Memory B cell (primary cell): ENCODE results near the gene MAP3K13.

Experiments
- ATAC-seq: fragments of 150-1000 bp; cut with Tn5 transposase; 2 replicates; pipeline ENCODE4 v1.10.0; 2021; ENCODE audit warnings: low read depth, mild to moderate bottlenecking, moderate library complexity
- DNase-seq, 2 donors: peaks; one replicate each; pipeline ENCODE4 v3.0.0; 2022; ENCODE audit warnings: low spot score in 2 of 2
- H3K27ac Mint-ChIP-seq: one replicate; pipeline ENCODE4 v1.8.0; 2022; ENCODE audit warnings: mild to moderate bottlenecking, moderate library complexity, mixed read lengths
- H3K27me3 Mint-ChIP-seq: one replicate; pipeline ENCODE4 v1.8.0; 2022; ENCODE audit warnings: mixed read lengths
- H3K36me3 Mint-ChIP-seq: one replicate; pipeline ENCODE4 v1.8.0; 2022; ENCODE audit warnings: mild to moderate bottlenecking, mixed read lengths
- H3K4me1 Mint-ChIP-seq: one replicate; pipeline ENCODE4 v1.8.0; 2022; ENCODE audit warnings: mixed read lengths
- H3K4me3 Mint-ChIP-seq: one replicate; pipeline ENCODE4 v1.8.0; 2022; ENCODE audit warnings: mild to moderate bottlenecking, moderate library complexity, mixed read lengths
- H3K9me3 Mint-ChIP-seq: one replicate; pipeline ENCODE4 v1.8.0; 2022; ENCODE audit warnings: mixed read lengths

Gene MAP3K13

DNA sequence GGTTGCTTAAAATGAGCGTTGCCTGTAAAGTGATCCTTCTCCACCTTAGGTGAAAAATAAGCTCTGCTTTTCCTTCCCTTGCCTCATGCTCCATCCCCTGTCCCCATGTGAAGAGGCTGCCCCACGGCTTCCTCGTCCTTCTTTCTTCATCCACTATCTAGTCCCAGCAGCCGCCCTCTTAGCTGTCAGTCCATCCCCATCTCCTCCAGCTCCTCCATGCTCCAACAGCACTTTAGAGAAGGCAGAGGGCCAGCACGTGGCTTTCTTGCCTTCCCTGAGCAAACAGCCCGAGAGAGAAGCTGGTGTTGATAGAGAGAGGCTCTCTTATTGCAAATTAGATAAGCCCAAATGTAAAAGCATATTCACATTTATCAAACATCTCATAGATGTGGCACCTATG lies 144.9 kb downstream of the MAP3K13 start:
- ATAC-seq (no peak), DNase-seq (no peak)
- Mint-ChIP-seq H3K27me3 (peaks cover 5% of the 10 kb centered on the region), H3K27ac (no peak overlapping the region), H3K4me3 (no peak overlapping the region), H3K4me1 (no peaks in the 10 kb centered on the region), H3K9me3 (no peaks in the 10 kb centered on the region), H3K36me3 (no peaks in the 10 kb centered on the region)

DNA sequence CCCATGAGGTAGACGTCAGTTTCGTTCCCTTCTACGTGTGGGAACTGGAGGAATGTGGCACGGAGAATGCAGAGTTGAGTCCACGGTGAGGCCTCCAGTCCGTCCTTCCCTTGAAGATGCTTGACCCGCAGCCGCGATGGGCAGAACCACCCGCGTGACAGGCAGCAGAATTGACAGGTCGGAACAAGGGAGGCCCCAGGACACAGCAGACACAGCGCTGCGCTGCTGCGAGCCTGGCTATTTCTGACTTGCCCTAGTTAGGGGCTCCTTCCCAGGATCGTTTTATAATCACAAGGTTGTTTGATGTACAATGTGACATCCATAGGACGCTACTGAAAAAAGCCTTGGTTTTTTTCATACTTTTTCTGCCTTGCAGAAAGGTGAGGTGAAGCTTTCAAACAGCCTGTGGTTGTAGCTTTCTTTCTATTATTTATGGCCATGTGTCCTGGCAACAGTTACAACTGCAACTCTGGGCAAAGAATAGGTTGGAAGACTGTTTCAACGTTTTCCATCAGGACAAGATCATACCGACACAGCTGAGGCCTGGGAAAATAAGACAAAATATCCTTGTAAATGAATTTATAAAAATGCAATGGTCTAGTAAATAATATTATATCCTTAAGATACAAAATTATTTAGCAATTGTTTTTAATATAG lies 145.5 kb downstream of the MAP3K13 start:
- no peaks in the 10 kb centered on the region for H3K36me3 Mint-ChIP-seq
- no peaks in the 10 kb centered on the region for H3K9me3 Mint-ChIP-seq
- H3K4me1 Mint-ChIP-seq, result no peaks in the 10 kb centered on the region

DNA sequence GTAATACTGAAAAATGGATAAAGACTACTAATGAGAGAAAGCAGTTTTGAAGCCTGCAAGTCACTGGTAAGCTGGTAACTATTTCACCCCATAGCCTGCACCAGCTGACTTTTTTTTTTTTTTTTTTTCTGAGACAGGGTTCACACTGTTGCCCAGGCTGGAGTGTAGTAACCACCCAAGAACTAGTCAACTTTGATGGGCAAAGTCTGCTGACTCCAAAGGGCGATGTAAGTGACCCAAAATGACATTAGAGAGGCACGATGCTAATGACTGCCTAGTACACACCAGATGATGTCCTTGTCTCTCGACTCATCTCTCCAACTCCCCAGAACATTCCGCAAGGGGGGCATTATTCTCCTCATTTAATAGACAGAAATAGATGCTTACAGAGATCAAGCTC lies 148.8 kb downstream of the MAP3K13 start:
- no peaks in the 10 kb centered on the region for H3K9me3 Mint-ChIP-seq
- DNase-seq, result no peak
- no peak overlapping the region for H3K27ac Mint-ChIP-seq
- no peak overlapping the region for H3K4me3 Mint-ChIP-seq
- no peaks in the 10 kb centered on the region for H3K27me3 Mint-ChIP-seq
- no peak for ATAC-seq
- no peaks in the 10 kb centered on the region for H3K4me1 Mint-ChIP-seq
- no peaks in the 10 kb centered on the region for H3K36me3 Mint-ChIP-seq

More for the DNA sequence above, 145.5 kb downstream of the MAP3K13 start:
- Mint-ChIP-seq H3K27me3 (peaks cover 3% of the 10 kb centered on the region), H3K27ac (no peak overlapping the region), H3K4me3 (no peak overlapping the region)
- ATAC-seq (no peak), DNase-seq (no peak)

DNA sequence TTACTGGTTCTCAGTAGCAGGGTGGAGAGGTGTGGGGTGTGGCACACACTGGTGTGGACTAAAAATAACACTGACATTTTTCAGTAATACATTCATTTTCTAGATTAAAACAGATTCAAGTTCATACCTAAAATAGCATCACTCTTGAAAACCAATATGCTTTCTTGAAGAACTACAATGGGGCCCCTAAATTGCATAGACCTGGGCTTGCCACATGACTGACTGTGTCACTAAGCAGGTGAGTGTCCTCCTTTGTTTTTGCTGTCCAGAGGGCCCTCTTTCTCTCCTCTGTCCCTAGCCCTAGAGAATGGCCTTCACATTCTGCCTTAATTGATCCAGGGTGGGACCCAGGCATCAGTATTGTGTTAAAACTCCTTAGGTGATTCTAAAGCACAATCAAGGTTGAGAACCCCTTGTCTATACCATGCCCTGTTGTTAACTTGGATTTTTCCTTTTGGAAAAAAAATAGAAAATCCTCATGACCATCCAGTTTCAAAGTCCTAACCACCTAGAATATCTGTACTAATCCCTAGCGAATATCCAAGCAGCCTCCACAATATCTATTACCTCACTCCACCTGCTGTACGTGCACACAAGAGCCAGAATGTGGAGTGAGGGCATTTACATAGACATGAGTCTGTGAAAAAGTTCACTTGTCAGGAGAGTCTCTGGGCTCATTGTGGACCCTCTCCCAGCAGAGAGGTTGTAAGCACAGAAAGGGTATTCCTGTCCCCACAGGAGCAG lies 154.6 kb downstream of the MAP3K13 start:
- DNase-seq, result no peak
- Mint-ChIP-seq H3K9me3 (no peaks in the 10 kb centered on the region), H3K36me3 (no peaks in the 10 kb centered on the region), H3K4me3 (no peak overlapping the region), H3K4me1 (peaks cover 3% of the 10 kb centered on the region), H3K27me3 (peaks cover 7% of the 10 kb centered on the region), H3K27ac (no peak overlapping the region)
- ATAC-seq, result no peak

DNA sequence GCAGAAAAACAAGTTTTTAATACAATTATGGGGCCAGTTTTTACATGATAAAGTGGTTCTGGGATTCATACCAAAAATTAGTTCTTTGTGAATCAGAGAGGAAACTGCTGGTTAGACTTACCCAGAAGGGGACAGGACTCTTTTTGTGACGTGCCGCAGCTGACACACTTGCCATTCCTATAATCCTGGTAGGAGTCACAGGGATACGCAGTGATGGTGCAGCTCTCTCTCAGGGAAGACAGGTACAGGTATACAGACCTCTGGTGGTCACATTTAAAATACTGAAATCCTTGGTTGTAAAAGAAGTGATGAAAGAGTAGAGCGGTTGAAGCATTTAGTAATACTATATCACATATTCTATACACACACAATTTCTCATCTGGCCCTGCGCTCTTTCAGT lies 156.1 kb downstream of the MAP3K13 start:
- H3K4me1 Mint-ChIP-seq, result peaks cover 3% of the 10 kb centered on the region
- no peaks in the 10 kb centered on the region for H3K9me3 Mint-ChIP-seq
- H3K27me3 Mint-ChIP-seq, result peaks cover 7% of the 10 kb centered on the region
- ATAC-seq (no peak), DNase-seq (no peak)
- no peaks in the 10 kb centered on the region for H3K36me3 Mint-ChIP-seq
- no peak overlapping the region for H3K4me3 Mint-ChIP-seq
- no peak overlapping the region for H3K27ac Mint-ChIP-seq

DNA sequence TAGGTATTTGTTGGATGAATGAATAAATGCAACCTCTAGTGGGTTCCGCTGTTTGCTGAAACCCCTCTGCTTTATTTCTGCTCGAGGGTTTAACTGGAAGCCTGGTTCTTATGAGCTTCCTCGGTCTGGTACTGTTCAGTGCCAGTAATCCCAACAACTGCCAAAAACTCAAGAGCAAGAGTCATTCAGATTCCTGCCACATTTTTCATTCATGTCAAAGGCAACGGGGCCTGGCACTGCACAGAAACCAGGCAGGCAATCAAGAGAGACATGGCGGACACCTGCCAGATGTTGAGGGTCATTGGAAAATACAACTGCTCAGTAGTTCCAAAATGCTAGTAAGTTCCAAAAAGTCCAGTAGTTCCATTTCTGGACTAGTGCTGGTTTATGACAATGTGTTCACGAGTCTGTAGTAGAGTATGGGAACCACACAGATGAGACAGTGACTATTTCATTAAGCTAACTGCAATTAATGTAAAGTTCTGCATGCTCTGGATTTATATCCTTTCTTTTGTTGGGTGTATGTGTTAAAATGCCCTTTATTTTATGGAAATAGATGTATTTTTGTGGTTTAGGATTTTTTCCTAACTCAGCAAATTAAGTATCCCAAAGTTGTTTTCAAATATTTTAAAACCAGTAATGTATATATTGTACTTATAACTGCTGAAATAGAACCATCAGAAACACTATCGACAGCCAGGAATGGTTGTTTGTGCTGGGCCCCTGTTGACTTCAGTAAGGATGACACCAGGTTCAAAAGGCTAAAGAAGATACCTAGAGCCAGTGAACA lies 158.6 kb downstream of the MAP3K13 start:
- peaks cover 2% of the 10 kb centered on the region for H3K36me3 Mint-ChIP-seq
- H3K4me3 Mint-ChIP-seq, result no peak overlapping the region
- H3K27ac Mint-ChIP-seq, result no peak overlapping the region
- H3K9me3 Mint-ChIP-seq, result no peaks in the 10 kb centered on the region
- no peak for ATAC-seq
- DNase-seq, result no peak
- peaks cover 13% of the 10 kb centered on the region for H3K27me3 Mint-ChIP-seq
- peaks cover 3% of the 10 kb centered on the region for H3K4me1 Mint-ChIP-seq

DNA sequence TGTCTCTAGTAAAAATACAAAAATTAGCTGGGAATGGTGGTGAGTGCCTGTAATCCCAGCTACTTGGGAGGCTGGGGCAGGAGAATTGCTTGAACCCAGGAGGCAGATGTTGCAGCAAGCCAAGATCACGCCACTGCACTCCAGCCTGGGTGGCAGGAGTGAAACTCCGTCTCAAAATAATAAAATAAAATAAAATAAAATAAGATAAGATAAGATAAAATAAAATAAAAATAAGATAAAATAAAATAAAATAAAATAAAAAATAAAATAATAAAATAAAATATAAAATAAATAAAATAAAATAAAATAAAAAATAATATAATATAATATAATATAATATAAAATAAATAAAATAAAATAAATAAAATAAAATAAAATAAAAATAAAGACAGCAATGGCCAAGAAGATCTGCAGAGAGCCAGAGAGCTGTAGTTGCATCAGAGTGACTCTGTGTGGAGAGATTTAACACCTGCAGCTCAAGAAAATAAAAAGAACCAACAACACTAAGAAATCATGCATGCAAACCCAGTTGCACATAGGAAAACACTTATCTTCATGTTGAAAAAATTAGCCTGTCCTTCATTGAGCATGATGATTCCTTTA lies 163.5 kb downstream of the MAP3K13 start:
- Mint-ChIP-seq H3K9me3 (no peaks in the 10 kb centered on the region), H3K4me1 (peaks cover 3% of the 10 kb centered on the region), H3K4me3 (no peak overlapping the region), H3K36me3 (peaks cover 2% of the 10 kb centered on the region), H3K27ac (no peak overlapping the region), H3K27me3 (peaks cover 11% of the 10 kb centered on the region)
- ATAC-seq (no peak), DNase-seq (no peak)

DNA sequence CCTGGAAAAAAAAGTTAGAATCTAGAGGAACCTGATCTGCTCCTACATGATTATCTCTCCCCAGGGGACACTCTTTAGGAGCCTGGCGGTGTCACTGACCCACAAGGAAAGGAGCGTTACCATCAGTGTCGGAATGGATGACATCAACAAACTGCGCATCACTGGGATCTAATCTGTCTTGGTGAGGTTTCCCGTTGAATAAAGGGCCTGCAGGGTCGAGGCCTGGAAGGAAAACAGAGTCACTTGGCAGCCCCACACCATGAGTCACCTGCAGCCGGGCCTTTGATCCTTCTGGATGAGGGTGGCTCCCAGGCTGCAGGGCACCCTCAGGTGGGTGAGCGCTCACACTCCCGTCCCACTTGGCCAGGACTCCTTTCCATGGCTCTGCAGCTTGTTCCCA lies 164.4 kb downstream of the MAP3K13 start:
- Mint-ChIP-seq H3K9me3 (no peaks in the 10 kb centered on the region), H3K4me1 (peaks cover under 1% of the 10 kb centered on the region), H3K27ac (no peak overlapping the region), H3K27me3 (peaks cover 9% of the 10 kb centered on the region), H3K4me3 (no peak overlapping the region), H3K36me3 (peaks cover 2% of the 10 kb centered on the region)
- DNase-seq, result no peak
- no peak for ATAC-seq

DNA sequence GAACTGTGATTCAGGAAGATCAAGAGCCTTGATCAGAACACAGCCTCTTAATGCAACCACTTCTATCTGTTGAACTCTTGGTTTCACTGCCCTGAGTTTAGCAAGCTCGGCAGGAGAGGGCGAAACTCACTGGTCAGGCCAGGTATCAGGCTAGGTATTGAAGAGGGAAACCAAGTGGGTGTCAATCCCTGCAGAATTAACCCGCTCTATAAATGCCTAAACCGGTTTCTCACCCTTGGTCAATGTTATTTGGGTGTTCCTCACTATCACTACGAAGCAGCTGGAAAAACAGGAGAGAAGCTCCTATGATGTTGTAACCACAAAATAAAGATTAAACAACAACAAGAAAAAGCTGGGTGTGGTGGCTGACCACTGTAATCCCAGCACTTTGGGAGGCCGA lies 165.6 kb downstream of the MAP3K13 start:
- ATAC-seq, result no peak
- DNase-seq, result no peak
- Mint-ChIP-seq H3K36me3 (peaks cover 2% of the 10 kb centered on the region), H3K27ac (no peak overlapping the region), H3K4me3 (no peak overlapping the region), H3K27me3 (peaks cover 8% of the 10 kb centered on the region), H3K4me1 (no peaks in the 10 kb centered on the region), H3K9me3 (no peaks in the 10 kb centered on the region)

DNA sequence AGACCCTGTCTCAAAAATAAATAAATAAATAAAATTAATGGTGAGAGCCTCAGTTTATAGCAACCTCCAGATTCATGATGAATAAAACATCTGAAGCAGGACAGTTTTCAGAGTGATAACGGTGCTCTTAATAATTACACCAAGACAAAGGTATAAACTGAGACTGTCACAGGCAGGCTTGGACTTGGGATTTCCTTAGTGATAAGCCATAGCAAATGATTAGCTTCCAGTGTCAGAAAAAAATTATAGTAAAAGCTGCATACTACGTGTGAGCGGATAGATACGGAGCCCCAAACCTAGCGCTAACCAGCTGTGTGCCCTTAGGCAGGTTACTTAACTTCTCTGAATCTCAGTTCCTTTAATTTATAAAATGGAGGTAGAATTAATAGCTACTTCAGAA lies 167.9 kb downstream of the MAP3K13 start:
- no peak for ATAC-seq
- no peaks in the 10 kb centered on the region for H3K4me1 Mint-ChIP-seq
- no peaks in the 10 kb centered on the region for H3K9me3 Mint-ChIP-seq
- H3K27me3 Mint-ChIP-seq, result peaks cover 3% of the 10 kb centered on the region
- peaks cover under 1% of the 10 kb centered on the region for H3K36me3 Mint-ChIP-seq
- H3K4me3 Mint-ChIP-seq, result no peak overlapping the region
- DNase-seq, result no peak
- no peak overlapping the region for H3K27ac Mint-ChIP-seq

DNA sequence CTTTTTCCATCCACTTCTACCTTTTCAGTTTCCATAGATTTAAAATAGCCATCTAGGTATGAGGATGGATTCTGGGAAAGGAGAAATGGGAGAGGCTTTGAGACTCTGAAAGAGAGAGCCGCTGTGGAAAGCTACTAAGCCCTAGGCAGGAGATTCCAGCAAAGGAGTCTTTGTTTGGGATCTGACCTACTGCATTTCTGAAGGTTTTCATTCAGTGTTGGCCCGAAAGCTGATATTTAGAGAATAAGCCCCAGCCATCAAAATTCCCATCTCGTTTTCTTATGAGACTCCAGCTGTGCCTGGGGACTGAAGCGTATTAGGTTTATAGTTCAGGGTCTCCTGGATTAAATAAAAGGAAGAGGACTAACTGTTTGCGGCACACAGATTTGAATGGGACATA lies 170.0 kb downstream of the MAP3K13 start:
- Mint-ChIP-seq H3K36me3 (no peaks in the 10 kb centered on the region), H3K4me1 (peaks cover 5% of the 10 kb centered on the region), H3K9me3 (no peaks in the 10 kb centered on the region), H3K27ac (no peak overlapping the region), H3K4me3 (no peak overlapping the region), H3K27me3 (no peaks in the 10 kb centered on the region)
- no peak for ATAC-seq
- no peak for DNase-seq

DNA sequence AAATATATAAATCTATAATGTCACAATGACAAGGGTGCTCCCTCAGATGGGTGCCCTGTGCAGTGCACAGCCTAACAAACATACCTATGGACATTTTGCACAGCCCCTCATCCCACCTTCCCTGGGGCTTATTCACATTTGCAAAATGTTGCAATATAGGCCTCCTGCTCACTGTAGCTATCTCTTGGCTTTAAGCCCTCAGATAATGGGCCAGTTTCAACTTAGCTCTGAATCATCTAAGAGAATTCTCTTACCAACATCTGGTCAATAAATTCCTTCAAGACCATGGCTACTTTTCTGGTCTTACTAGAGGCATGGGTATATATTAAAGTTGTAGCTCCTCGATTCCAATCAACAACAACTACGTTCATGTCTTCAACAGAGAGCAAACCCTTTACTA lies 171.6 kb downstream of the MAP3K13 start:
- H3K27ac Mint-ChIP-seq, result no peak overlapping the region
- peaks cover 5% of the 10 kb centered on the region for H3K4me1 Mint-ChIP-seq
- H3K9me3 Mint-ChIP-seq, result no peaks in the 10 kb centered on the region
- H3K4me3 Mint-ChIP-seq, result no peak overlapping the region
- H3K27me3 Mint-ChIP-seq, result no peaks in the 10 kb centered on the region
- ATAC-seq (no peak), DNase-seq (no peak)
- no peaks in the 10 kb centered on the region for H3K36me3 Mint-ChIP-seq

DNA sequence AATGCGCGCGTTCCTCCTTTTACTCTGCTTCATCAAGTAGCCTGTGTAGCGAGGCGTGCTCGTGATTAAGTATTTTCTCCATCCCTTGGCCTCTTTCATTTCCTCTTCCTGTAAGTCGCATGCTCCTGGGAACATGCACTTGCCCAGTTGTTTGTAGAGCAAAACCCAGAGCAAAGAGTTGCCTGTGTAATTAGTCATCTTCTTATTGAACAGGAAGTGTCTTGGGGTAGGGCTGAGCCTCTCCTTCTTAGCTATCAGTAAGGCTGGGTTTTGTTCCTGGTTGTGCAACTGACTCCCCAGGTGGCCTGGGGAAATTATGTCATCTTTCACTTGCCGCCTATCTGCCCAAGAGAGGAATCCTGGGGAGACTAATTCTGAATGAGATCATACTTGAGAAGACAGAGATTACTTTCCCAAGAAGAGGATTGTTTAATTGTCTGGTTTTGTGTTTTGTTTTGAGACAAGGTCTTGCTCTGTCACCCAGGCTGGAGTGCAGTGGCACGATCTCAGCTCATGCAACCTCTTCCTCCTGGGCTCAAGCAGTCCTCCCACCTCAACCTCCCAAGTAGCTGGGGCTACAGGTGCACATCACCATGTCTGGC lies 174.5 kb downstream of the MAP3K13 start:
- Mint-ChIP-seq H3K4me1 (peaks cover 5% of the 10 kb centered on the region), H3K36me3 (no peaks in the 10 kb centered on the region), H3K9me3 (no peaks in the 10 kb centered on the region), H3K4me3 (peak overlapping the region; percentile 65), H3K27ac (peak overlapping the region; percentile 32), H3K27me3 (no peaks in the 10 kb centered on the region)
- peak; percentile 84 for ATAC-seq
- no peak for DNase-seq
